Breast epithelium (tissue), 4 donors: ENCODE results near the gene EIF3L. TPM values are rescaled to one million over a fixed set of nuclear protein-coding genes. Genes with fewer than 3 reads are reported as not detected.

Source experiments
- DNase-seq, 2 donors: peaks; one replicate each; pipeline ENCODE4 v3.0.0-alpha.2; 2019; ENCODE audit warnings: low spot score in 2 of 2
- H3K27ac ChIP-seq, 2 donors: fragments of 200-600 bp; sonication (generic) in 1 of 2; one replicate each; pipeline ENCODE4 v1.5.1; 2016 to 2019; ENCODE audit warnings: mild to moderate bottlenecking in 1 of 2
- H3K27me3 ChIP-seq, 2 donors: fragments of 200-600 bp; sonication (generic) in 1 of 2; one replicate each; pipeline versions ENCODE4 v1.5.1 to v1.6.0; 2017 to 2019; ENCODE audit warnings: control low read depth in 1 of 2, mild to moderate bottlenecking in 1 of 2
- H3K36me3 ChIP-seq: fragments of 200-600 bp; one replicate; pipeline ENCODE4 v1.5.1; 2019
- H3K4me1 ChIP-seq, 2 donors: fragments of 200-600 bp; sonication (generic); one replicate each; pipeline ENCODE4 v1.5.1; 2016 to 2019; ENCODE audit warnings: control low read depth in 1 of 2
- H3K4me3 ChIP-seq, 3 donors: fragments of 200-600 bp; sonication (generic); 1 replicate in 2 of 3; 2 replicates in 1 of 3; pipeline ENCODE4 v1.5.1; 2016 to 2019; ENCODE audit warnings: mild to moderate bottlenecking in 3 of 3, moderate library complexity in 2 of 3
- H3K9me3 ChIP-seq, 2 donors: fragments of 200-600 bp; sonication (generic) in 1 of 2; one replicate each; pipeline ENCODE4 v1.5.1; 2016 to 2019; ENCODE audit warnings: control low read depth in 1 of 2
- CTCF ChIP-seq, 3 donors: fragments of 450-650 bp; IDR thresholded peaks; one replicate each; pipeline ENCODE4 v1.5.1; 2016 to 2017; ENCODE audit warnings: antibody characterized with exemption in 3 of 3, mild to moderate bottlenecking in 3 of 3, moderate library complexity in 3 of 3
- POLR2A ChIP-seq: fragments of 450-650 bp; IDR thresholded peaks from one replicate; pipeline ENCODE4 v1.6.1; 2016; ENCODE audit warnings: antibody characterized with exemption, mild to moderate bottlenecking, moderate library complexity
- POLR2AphosphoS5 ChIP-seq, 3 donors: sonication (generic); formaldehyde crosslinking; IDR thresholded peaks; one replicate each; pipeline ENCODE4 v1.6.1; 2017; ENCODE audit warnings: antibody characterized with exemption in 3 of 3
- intact Hi-C: fragments of 100-400 bp; cut with DNase I; formaldehyde crosslinking; loops from one replicate; pipeline ENCODE4 v1.15.1; 2023; ENCODE audit warnings: low total_unique reads
- total RNA-seq, 3 donors: library from RNA; depleted of rRNA; stranded (reverse); fragments of >200 nt; gene quantifications; one replicate each; pipeline ENCODE4 v1.1.0, GENCODE V29; 2016

The EIF3L gene
- total RNA-seq, 3 donors from 2014 or later, result 471 to 569 (median 490) TPM

GRCh38 chr22:37912171-37912570, 63.0 kb downstream of the EIF3L start:
- Histone ChIP-seq H3K4me3 (no peak overlapping the region), H3K36me3 (peaks cover 1% of the 10 kb centered on the region), H3K9me3 (no peaks in the 10 kb centered on the region), H3K4me1 (peaks cover 5 to 7% of the 10 kb centered on the region in 2 donors), H3K27ac (no peak overlapping the region), H3K27me3 (no peaks in the 10 kb centered on the region)
- TF ChIP-seq POLR2AphosphoS5 (IDR thresholded peaks at IDR 0.05) (no peak), CTCF (IDR thresholded peaks at IDR 0.05) (no peak), POLR2A (no peak)
- no peak for DNase-seq
- intact Hi-C loops, result no loop called here

DNA sequence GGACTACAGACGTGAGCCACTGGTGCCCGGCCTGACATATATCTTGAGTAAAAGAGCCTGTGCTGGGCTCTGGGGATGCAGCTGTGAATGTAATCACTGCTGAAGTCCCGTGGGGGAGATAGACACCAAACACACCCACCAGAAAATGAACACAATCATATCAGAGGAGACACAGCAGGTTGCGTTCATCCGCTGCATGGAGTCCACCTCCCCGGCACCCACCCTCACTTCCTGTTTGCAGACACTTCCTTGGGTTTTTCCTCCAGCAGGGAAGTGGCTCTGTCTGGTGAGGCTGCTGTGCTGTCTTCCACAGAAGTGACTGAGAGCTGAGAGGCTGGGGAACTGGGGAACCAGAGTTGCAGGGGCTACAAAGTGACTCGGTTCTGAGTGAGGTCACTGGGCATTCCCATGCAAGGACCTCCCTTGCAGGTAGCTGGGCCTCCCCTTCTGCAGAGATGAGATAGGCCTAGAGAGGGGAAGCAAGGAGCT, 64.1 kb downstream of the EIF3L start:
- DNase-seq, result no peak
- Histone ChIP-seq H3K36me3 (peaks cover 6% of the 10 kb centered on the region), H3K27ac (no peak overlapping the region)

GRCh38 chr22:37916311-37916710, 67.1 kb downstream of the EIF3L start:
- H3K27me3 ChIP-seq, result no peaks in the 10 kb centered on the region
- no peaks in the 10 kb centered on the region for H3K4me1 ChIP-seq
- H3K9me3 ChIP-seq, result no peaks in the 10 kb centered on the region
- peaks cover 6% of the 10 kb centered on the region for H3K36me3 ChIP-seq
- intact Hi-C loops, result no loop called here
- no peak for DNase-seq
- TF ChIP-seq CTCF (IDR thresholded peaks at IDR 0.05) (no peak), POLR2AphosphoS5 (IDR thresholded peaks at IDR 0.05) (no peak), POLR2A (no peak)
- no peak overlapping the region for H3K4me3 ChIP-seq
- no peak overlapping the region for H3K27ac ChIP-seq

More for the DNA sequence above, 64.1 kb downstream of the EIF3L start:
- Histone ChIP-seq H3K9me3 (no peaks in the 10 kb centered on the region), H3K4me1 (no peaks in the 10 kb centered on the region), H3K27me3 (no peaks in the 10 kb centered on the region), H3K4me3 (no peak overlapping the region)
- intact Hi-C loops, result no loop called here
- TF ChIP-seq POLR2A, result no peak
- no peak for TF ChIP-seq CTCF (IDR thresholded peaks at IDR 0.05)
- no peak for TF ChIP-seq POLR2AphosphoS5 (IDR thresholded peaks at IDR 0.05)

GRCh38 chr22:37917874-37918548, 68.8 kb downstream of the EIF3L start:
- no peaks in the 10 kb centered on the region for H3K9me3 ChIP-seq
- H3K36me3 ChIP-seq, result peaks cover 14% of the 10 kb centered on the region
- H3K4me3 ChIP-seq, result no peak overlapping the region
- DNase-seq, result no peak
- intact Hi-C loops, result no loop called here
- TF ChIP-seq POLR2AphosphoS5 (IDR thresholded peaks at IDR 0.05), result no peak
- no peak for TF ChIP-seq POLR2A
- TF ChIP-seq CTCF (IDR thresholded peaks at IDR 0.05), result no peak
- no peaks in the 10 kb centered on the region for H3K27me3 ChIP-seq
- no peaks in the 10 kb centered on the region for H3K4me1 ChIP-seq
- H3K27ac ChIP-seq, result peak overlapping the region in 1 of 2 donors; percentile 4

DNA sequence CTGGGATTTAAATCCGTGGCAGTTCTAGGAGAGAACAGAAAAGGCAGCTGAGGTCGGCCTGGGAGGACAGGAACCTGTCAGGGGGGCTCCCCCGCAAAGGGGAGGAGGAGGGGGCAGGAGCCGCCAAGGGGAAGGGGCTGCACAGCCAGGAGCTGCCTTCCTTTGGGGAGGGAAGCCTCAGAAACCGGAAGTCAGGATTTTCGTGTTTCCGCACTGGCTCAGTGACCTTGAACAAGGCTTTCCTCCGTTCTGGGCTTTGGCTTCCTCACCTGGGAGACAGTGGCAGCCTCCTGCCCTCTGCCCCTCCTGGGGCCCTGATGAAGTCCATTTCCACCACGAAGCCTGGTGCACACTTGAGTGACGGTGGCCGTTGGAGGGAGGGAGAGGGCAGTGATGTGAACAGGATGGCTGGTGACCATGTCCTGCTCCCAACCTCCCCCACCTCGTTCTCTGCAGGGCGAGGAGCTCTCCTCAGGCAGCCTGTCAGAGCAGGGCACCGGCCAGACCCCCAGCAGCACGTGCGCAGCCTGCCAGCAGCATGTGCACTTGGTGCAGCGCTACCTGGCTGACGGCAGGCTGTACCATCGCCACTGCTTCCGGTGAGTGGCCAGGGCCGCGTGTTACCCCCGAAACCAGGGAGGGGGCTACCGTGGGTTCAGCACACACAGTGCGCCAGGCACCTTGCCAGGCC, 69.5 kb downstream of the EIF3L start:
- no peaks in the 10 kb centered on the region for H3K9me3 ChIP-seq
- DNase-seq, result no peak
- peaks cover 14% of the 10 kb centered on the region for H3K36me3 ChIP-seq
- TF ChIP-seq CTCF (IDR thresholded peaks at IDR 0.05), result no peak
- TF ChIP-seq POLR2A, result no peak
- TF ChIP-seq POLR2AphosphoS5 (IDR thresholded peaks at IDR 0.05), result no peak
- H3K4me1 ChIP-seq, result no peaks in the 10 kb centered on the region
- no peak overlapping the region for H3K4me3 ChIP-seq
- H3K27ac ChIP-seq, result peak overlapping the region in 1 of 2 donors; percentile 4
- intact Hi-C loops, result no loop called here
- no peaks in the 10 kb centered on the region for H3K27me3 ChIP-seq
